Lower lobe of right lung (tissue), 2 donors: ENCODE measurements around the gene WDR43. TPM values are rescaled to one million over a fixed set of nuclear protein-coding genes. Genes with fewer than 3 reads are reported as not detected.
A peak's percentile ranks its signal among the peaks of the same experiment; 100 is the strongest.

ENCODE experiments used
- ATAC-seq, 2 donors: fragments of 200-7000 bp; cut with Tn5 transposase; one replicate each; pipeline ENCODE4 v1.9.1; 2020 to 2022; ENCODE audit warnings: mild to moderate bottlenecking in 2 of 2, moderate library complexity in 2 of 2
- DNase-seq: peaks from one replicate; pipeline ENCODE4 v3.0.0-alpha.2; 2020
- H3K27ac ChIP-seq: fragments of 200-600 bp; one replicate; pipeline ENCODE4 v1.8.0; 2022
- H3K27me3 ChIP-seq: fragments of 200-600 bp; one replicate; pipeline ENCODE4 v1.8.0; 2022; ENCODE audit warnings: low read depth
- H3K36me3 ChIP-seq: fragments of 200-600 bp; one replicate; pipeline ENCODE4 v1.8.0; 2022; ENCODE audit warnings: mild to moderate bottlenecking
- H3K4me1 ChIP-seq: fragments of 200-600 bp; one replicate; pipeline ENCODE4 v1.8.0; 2022
- H3K4me3 ChIP-seq: fragments of 200-600 bp; one replicate; pipeline ENCODE4 v1.8.0; 2022; ENCODE audit warnings: mild to moderate bottlenecking
- H3K9me3 ChIP-seq: fragments of 200-600 bp; one replicate; pipeline ENCODE4 v1.8.0; 2022
- CTCF ChIP-seq: fragments of 200-600 bp; IDR thresholded peaks from one replicate; pipeline ENCODE4 v1.8.0; 2022; ENCODE audit warnings: antibody characterized with exemption, mild to moderate bottlenecking
- intact Hi-C: fragments of 100-400 bp; cut with DNase I; formaldehyde crosslinking; loops from one replicate; pipeline ENCODE4 v1.11.0; 2022
- total RNA-seq: library from RNA; stranded (reverse); fragmentation: NEBNext Ultra II Directional; extraction: Animal tissue kit (Norgen Biotek cat#: 25700); gene quantifications from one replicate; pipeline ENCODE4 v1.2.1, GENCODE V29; 2021
- donor health status: DM: no; HTN: yes; CAD: no; lungs with severe emphysema.

WDR43 gene
- total RNA-seq, 1 donor from 2014 or later = 27.9 TPM

- Histone ChIP-seq H3K27me3 (no peaks in the 10 kb centered on the region), H3K27ac (no peak overlapping the region), H3K4me3 (no peak overlapping the region), H3K36me3 (no peaks in the 10 kb centered on the region), H3K4me1 (peaks cover 30% of the 10 kb centered on the region), H3K9me3 (no peaks in the 10 kb centered on the region)
- TF ChIP-seq CTCF = no peak
- ATAC-seq (no peak), DNase-seq (no peak)
- intact Hi-C loops = no loop called here
Observed at GRCh38 chr2:28955467-28955866, 61.0 kb downstream of the WDR43 start.

- H3K9me3 ChIP-seq = no peaks in the 10 kb centered on the region
- H3K4me3 ChIP-seq = peak overlapping the region; percentile 33
- intact Hi-C loops = no loop called here
- no peak for TF ChIP-seq CTCF
- peaks cover 25% of the 10 kb centered on the region for H3K4me1 ChIP-seq
- no peak overlapping the region for H3K27ac ChIP-seq
- DNase-seq (peak; percentile 57), ATAC-seq (peak in 1 of 2 donors; percentile 46)
- H3K27me3 ChIP-seq = no peaks in the 10 kb centered on the region
- no peaks in the 10 kb centered on the region for H3K36me3 ChIP-seq
Observed at GRCh38 chr2:28956415-28956826, 62.0 kb downstream of the WDR43 start.

- no peaks in the 10 kb centered on the region for H3K9me3 ChIP-seq
- H3K4me3 ChIP-seq = peak overlapping the region; percentile 33
- ATAC-seq (no peak), DNase-seq (no peak)
- intact Hi-C loops = no loop called here
- no peaks in the 10 kb centered on the region for H3K36me3 ChIP-seq
- H3K4me1 ChIP-seq = peaks cover 21% of the 10 kb centered on the region
- no peak overlapping the region for H3K27ac ChIP-seq
- TF ChIP-seq CTCF = peak; percentile 60
- no peaks in the 10 kb centered on the region for H3K27me3 ChIP-seq
Observed at GRCh38 chr2:28956890-28957289, 62.4 kb downstream of the WDR43 start.

- Histone ChIP-seq H3K36me3 (no peaks in the 10 kb centered on the region), H3K27me3 (no peaks in the 10 kb centered on the region), H3K9me3 (no peaks in the 10 kb centered on the region), H3K4me3 (no peak overlapping the region), H3K4me1 (peaks cover 8% of the 10 kb centered on the region), H3K27ac (no peak overlapping the region)
- intact Hi-C loops = no loop called here
- DNase-seq (no peak), ATAC-seq (peak; percentile 86 to 92)
- peak; percentile 62 for TF ChIP-seq CTCF
Observed at GRCh38 chr2:28958689-28959088, 64.2 kb downstream of the WDR43 start.

- no peaks in the 10 kb centered on the region for H3K36me3 ChIP-seq
- ATAC-seq (no peak), DNase-seq (no peak)
- intact Hi-C loops = no loop called here
- H3K4me3 ChIP-seq = no peak overlapping the region
- H3K4me1 ChIP-seq = peaks cover 8% of the 10 kb centered on the region
- no peak for TF ChIP-seq CTCF
- no peaks in the 10 kb centered on the region for H3K27me3 ChIP-seq
- no peaks in the 10 kb centered on the region for H3K9me3 ChIP-seq
- no peak overlapping the region for H3K27ac ChIP-seq
Observed at GRCh38 chr2:28960401-28960800, 65.9 kb downstream of the WDR43 start.

- no peak for ATAC-seq
- no peaks in the 10 kb centered on the region for H3K9me3 ChIP-seq
- intact Hi-C loops = no loop called here
Observed at GRCh38 chr2:28962505-28962904, 68.0 kb downstream of the WDR43 start.

More at GRCh38 chr2:28962505-28962904, 68.0 kb downstream of the WDR43 start:
- Histone ChIP-seq H3K4me1 (no peaks in the 10 kb centered on the region), H3K36me3 (no peaks in the 10 kb centered on the region), H3K27me3 (no peaks in the 10 kb centered on the region), H3K4me3 (no peak overlapping the region), H3K27ac (no peak overlapping the region)
- TF ChIP-seq CTCF = no peak
- no peak for DNase-seq
